Suppressor macrophage treated with lipopolysaccharide for 4 hours (primary cell): ENCODE results near the gene CRAMP1.
A peak's percentile ranks its signal among the peaks of the same experiment; 100 is the strongest.

Experiments used
- DNase-seq: peaks from one replicate; pipeline ENCODE4 v3.0.0-alpha.2; 2020

CRAMP1 gene, protein sequence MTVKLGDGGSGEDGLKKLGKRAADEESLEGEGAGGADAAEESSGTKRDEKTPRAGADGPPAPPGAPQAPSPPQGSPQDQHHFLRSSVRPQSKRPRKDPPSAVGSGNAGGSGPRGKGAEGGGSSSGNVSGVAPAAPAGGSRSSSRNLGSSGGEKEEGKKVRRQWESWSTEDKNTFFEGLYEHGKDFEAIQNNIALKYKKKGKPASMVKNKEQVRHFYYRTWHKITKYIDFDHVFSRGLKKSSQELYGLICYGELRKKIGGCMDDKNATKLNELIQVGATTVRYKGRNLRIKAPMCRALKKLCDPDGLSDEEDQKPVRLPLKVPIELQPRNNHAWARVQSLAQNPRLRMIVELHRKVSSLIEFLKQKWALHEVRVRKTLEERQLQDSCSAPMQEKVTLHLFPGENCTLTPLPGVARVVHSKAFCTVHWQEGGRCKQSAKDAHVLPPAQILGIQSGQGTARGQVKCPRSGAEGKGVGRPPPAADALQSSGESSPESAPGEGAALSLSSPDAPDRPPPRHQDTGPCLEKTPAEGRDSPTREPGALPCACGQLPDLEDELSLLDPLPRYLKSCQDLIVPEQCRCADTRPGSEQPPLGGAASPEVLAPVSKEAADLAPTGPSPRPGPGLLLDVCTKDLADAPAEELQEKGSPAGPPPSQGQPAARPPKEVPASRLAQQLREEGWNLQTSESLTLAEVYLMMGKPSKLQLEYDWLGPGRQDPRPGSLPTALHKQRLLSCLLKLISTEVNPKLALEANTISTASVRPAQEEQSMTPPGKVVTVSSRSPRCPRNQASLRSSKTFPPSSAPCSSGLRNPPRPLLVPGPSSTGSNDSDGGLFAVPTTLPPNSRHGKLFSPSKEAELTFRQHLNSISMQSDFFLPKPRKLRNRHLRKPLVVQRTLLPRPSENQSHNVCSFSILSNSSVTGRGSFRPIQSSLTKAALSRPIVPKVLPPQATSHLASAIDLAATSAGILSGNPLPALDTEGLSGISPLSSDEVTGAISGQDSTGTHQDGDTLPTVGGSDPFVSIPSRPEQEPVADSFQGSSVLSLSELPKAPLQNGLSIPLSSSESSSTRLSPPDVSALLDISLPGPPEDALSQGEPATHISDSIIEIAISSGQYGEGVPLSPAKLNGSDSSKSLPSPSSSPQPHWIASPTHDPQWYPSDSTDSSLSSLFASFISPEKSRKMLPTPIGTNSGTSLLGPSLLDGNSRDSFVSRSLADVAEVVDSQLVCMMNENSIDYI (N-terminal part only)

DNA sequence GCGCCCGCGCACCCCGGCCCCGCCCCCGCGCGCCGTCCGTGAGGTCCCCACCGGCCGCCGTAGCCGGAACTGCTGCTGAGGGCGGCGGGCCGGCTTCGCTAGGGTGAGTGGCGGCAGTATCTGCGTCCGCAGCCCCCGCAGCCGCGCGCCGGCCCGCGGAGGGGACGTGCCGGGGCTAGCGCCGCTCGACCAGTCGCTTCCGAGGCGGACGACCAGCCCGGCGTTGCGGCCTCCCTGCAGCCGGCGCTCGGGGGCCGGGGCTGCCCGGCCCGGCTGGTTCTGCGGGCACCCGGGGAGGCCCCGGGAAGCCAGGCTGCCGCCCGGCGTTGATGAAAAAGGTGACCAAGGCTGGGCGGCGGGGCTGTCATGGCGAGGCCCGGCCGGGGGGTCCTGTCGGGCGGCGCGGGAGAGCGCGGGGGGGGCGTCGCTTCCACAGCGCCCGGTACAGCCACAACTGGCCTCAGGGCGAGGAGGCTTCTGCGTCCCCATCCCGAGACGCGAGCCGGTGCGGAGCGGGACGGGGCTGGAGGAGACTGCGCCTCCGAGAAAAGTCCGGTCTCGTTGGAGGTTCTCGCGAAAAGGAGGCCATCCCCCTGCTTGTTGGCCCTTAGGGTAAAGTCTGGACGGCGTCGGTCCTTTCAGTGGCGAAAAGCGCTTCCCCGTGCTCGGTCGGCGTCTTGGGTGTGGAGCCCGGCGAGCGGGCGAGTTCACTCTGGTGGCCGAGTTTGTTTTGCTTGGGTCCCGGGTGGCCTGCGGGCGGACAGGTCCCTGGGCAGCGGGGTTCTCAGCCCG, at the start of gene CRAMP1:
Gene CRAMP1, plus strand, starts transcription at position 41 of the 792 bp plus-strand sequence. CDS start 2,280 bp downstream, outside the sequence.
- DNase-seq, result peak; percentile 34

DNA sequence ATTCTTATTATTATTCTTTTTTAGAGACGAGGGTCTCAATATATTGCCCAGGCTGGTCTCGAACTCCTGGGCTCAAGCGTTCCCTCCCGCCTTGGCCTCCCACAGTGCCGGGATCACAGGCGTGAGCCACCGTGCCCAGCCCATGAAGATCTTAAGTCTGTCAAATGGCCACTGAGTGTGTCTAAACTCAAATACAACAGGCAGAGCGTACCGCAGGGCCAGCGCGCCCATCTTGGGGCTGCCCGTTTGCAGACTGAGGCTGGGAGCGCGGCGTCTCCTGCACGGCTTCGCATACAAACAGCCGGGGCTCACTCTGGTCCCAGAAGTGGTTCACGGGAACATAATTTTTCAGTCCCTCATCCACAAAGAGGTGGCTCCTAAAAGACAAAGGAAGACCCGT, 48.4 kb upstream of the CRAMP1 start:
- DNase-seq, result no peak

DNA sequence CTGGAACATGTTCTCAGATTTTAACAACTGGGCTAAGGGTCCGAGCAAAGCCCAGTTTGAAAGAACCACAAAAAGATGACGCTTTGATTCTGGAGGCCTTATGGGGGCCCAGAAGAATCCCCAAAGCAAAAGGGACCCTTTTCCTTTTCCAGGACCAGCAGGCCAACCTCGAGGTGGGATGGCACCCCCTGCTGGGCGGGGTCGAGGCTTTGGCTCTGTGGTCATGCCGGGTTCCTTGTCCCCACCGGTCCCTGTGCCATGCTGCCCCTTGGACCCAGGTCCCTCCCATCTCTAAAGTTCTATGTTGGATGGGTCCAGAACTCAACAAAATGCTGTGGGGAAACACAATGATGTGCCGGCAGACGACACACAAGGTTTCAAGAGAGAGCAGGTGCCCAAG, 47.8 kb upstream of the CRAMP1 start:
- peak; percentile 22 for DNase-seq

DNA sequence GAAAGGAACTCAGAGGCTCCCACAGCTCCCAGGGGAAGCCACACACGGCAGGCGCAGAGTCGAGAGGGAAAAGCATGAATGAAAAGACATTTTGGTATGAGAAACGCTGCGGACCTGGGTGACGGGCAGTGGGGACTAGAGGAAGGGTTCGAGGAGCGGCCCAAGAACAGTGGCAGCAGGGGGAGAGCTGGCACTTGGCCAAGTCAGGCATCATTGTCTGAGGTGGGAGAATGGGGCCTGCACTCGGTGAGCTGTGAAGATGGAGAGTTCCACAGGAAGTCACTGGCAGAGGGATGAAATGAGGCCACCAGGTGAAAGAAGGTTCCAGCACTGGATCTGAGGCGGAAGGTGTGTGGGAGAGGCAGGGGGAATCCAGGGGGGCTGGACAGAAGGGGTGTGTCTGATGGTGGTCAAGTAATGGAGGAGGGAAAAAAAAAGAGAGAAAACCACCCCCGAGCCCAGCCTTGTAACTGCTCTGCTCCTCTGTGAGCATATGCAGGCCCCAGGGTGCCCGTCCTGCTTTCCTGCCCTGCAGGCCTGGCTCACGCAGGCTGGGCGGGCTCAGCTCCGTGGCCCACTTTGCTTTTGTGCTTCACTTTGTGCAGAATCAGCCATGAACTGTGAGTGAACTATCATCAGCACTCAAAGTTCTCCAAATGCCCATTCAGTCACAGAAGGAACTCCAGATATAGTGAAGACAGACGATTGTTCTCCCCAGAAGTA, 46.9 kb upstream of the CRAMP1 start:
- DNase-seq, result no peak

DNA sequence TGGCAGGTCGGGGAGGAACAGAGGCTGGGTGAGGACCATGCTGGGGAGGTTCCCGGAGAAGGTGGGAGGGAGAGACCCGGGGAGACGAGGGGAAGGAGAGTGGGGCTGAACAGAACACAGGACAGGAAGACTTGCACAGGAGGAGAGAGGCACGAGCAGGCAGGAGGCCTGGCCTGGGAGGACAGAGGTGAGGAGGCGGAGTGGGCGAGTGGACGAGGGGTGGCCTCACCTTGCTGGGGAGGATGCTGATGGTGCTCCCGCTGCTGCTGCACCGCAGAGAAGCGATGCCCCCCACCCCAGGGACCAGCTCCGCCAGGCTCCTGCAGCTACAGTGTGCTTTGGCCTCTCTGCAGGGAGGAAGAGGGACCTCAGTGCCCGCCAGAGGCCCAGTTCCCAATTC, 44.2 kb upstream of the CRAMP1 start:
- no peak for DNase-seq

DNA sequence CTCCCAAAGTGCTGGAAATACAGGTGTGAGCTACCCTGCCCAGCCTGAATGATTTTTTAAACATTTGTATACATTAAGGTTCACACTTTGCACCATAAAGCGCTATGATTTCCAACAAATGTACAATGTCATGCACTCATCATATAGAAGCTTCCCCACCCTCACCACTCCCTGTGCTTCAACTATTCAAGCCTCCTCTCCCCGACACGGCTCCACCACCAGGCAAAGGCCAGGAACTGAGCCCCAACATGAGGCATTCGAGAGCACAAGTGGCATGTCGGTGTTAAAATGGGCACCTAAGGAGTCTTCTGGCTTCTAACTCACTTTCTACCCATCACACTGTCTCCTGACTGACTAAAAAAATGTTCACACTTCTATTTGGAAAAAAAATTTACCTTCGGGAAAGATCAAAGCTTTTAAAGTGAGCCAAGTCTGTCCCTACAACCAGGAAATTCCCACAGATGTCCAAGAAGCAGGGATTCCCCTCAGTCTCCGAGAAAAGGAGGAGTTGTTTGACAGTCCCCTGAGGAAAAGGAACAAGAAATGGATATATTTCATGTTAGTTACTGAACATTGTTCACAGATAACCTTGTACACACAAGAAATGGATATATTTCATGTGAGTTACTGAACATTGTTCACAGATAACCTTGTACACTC, 41.0 kb upstream of the CRAMP1 start:
- DNase-seq, result no peak

DNA sequence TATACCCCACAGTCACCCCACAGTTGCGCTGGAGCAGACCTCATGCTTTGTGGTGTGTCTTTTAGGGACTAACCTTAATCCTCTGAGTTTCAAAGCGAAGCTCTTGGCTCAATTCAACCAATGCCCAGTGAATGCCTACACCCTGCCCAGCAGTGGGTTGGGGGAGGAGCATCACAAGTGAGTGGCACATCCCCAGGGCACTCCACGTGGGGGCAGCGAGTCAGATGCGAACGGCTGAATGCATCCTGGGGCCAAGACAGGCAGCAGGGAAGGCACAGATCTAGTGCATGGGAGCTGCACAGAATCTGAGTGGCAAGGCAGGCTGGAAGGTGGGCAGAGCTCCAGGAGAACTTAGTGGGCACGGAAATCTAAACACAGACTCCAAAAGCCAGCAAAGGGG, 39.5 kb upstream of the CRAMP1 start:
- no peak for DNase-seq

DNA sequence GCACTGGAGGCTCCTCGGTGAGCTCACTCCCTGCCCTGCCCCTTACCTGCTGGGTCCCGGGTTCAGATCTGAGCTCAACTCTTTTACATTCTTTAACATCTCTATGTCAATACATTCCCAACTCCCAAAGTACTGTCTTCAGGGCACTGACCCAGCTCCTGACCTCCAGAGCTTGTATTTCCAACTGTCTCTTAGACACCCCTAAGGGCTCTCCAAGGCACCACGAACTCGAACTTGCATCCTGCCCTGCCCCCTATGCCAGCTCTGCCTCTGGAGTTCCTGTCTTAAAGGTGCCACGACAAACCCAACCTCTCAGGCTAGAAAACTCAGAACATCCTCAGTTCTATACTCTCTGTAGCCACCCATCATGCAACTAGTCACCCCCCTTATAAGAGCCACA, 38.9 kb upstream of the CRAMP1 start:
- no peak for DNase-seq

DNA sequence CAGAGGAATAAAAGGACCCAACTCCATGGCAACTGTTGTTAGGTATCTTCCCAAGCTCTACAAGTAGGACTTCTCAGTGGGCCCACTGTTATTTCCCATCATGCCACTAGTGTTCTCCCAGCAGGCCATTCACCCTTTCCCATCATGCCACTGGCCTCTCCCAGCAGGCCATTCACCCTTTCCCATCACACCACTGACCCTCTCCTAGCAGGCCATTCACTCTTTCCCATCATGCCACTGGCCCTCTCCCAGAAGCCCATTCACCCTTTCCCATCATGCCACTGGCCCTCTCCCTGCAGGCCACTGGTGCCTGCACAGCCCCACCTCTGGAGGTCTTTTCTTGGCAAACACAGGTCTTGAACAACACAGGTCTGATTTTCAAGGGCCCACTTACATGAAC, 36.6 kb upstream of the CRAMP1 start:
- no peak for DNase-seq

DNA sequence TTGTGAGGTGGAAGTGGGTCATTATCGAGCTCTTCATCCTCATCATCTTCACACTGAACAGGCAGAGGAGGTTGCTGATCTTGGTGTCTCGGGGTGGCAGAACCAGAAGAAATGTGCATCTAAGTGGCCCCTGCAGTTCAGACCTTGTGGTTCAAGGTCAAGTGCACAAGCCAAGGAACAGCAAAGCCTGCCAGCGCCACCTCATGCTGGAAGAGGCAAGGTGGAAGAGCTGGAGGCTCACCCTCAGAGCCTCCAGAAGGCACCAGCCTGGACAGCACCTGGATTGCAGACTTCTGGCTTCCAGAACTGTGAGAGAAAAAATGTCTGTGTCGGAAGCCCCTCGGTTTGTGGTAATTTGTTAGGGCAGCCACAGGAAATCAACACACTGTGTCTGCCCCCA, 32.9 kb upstream of the CRAMP1 start:
- no peak for DNase-seq

DNA sequence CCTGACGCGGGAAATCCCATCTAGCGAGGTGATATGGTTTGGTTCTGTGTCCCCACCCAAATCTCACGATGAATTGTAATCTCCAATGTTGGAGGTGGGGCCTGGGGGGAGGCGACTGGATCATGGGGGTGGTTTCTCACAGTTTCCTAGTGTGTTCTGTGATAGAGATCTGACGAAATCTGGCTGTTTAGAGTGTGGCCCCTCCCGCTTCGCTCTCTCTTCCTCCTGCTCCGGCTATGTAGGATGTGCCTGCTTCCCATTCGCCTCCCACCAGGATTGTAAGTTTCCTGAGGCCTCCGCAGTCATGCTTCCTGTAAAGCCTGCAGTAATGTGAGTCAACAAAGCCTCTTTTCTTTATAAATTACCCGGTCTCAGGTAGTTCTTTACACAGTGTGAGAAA, 31.9 kb upstream of the CRAMP1 start:
- DNase-seq, result peak; percentile 12

DNA sequence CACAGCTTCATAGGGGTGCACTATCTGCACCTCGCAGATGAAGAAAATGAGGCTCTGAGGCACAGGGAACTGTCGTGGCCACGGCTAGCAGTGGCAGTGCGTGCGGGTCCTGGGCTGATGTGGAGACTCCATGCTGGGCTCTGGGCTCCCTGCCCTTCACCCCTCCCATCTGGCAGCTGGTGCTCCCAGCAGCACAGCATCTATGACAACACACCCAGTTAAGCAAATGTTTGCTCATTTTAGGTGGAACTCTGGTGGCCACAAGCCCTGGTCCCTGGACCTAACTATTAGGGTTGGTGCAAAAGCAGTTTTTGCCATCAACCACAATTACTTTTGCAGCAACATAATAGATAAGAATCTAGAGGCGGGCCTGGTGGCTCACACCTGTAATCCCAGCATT, 31.2 kb upstream of the CRAMP1 start:
- DNase-seq, result no peak

DNA sequence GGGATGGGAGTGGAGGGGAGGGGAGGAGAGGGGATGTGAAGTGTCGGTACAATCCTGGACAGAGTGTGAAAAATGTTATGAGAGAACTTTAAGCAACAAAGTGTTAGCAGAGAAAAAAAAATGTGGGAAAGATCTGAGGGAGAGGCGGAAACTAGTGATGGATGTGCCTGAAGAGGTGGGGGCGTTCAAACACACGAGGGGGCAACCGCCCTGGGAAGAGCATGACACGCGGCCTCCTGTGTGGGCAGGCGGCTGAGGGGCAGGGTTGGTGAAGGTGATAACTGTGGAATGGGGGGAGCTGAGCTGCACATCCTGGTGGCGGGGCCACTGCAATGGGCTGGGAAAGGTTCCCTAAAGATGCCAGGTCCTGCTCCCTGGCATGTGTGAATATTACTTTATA, 30.4 kb upstream of the CRAMP1 start:
- no peak for DNase-seq

DNA sequence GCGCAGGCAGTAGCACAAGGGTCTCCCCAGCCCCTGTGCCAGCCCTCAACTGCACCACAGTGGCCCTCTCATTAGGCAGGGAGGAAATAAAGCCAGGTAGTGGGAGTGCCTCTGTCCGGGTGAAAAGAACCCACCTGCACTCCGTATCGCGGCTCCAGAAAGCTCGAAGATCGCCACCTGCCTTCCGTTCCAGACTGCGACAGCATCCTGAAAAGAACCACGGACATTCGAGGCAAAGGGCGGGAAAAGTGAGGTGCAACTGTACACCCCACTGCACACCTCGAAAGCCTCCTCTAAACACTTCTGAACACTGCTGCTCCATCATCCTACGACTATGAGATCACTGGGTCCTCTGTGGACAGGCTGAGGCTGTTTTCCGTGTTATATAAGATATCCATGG, 29.0 kb upstream of the CRAMP1 start:
- DNase-seq, result no peak

DNA sequence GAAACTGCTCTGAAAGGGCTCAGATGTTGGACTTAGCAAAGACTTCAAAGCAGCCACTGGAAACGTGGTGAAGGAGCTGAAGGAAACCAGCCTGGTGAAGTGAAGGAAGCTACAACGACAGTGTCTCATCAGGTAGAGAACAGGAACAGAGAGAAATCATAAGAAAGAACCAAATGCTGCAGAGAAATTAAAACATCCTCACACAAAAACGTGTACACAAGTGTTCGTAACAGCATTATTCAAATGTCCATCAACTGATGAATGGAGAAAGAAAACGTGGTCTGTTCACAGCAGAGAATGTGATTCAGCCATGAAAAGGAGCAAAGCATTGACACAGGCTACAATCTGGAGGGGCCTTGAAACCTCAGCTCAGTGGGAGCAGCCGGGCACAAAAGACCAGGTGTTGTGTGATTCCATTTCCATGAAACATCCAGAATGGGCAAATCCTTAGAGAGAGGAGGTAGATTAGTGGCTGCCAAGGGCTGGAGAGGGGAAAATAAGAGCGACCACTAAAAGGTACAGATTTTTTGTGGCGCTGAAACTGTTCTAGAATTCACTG, 27.2 kb upstream of the CRAMP1 start:
- DNase-seq, result no peak

DNA sequence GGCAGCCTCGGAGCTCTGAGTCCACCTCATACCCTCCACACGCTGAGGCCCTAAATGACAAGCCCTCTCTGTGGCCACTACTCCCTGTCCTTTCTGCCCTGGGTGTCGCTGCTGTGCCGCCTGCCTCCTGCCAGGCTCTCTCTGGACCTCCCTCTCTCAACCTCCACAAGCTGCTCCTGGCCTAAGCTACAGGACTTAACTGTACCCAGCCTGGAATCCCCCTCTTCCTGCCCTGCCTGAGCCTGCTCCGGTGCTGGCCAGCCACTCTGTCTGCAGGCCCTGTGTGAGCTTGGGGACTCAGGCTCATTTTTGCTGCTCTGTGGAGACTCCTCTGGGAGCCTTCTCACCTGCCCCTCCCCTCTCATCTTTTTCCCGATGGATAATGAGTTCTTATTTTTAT, 21.8 kb upstream of the CRAMP1 start:
- no peak for DNase-seq

DNA sequence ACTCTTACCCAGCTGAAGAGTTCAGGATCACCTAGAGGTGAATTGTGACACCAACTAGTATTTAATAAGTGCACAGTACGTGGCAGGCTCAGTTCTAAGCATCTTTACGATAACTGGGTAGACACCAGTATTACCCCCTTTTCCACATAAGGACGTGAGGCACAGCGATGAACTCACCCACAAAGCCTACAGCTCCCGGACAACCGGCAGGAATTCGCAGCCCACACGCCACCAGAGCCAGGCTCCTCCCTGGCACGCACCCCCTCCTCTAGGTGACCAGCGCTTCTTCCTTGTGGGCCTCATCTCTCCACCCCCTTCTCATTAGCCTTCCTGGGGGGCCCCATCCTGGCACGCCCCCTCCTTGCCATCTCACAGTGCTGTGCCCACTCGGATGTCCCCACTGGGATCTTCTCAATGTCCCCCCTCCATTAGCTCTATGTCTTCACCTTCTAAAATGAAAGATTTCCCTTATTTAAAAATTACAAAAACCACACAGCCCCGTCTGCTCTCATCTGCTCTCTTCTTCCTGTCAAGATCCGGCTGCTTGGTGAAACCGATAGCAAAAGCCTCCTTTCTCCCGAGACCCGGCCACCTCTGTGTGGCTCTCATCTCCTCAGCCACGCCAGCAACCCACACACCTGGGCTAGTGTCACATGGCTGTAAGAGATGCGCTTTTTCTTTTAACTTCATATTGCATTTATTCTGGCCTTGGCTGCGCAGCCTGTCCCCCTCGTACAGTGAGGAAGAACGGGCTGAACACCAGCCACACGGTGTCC, 21.0 kb upstream of the CRAMP1 start:
- no peak for DNase-seq

DNA sequence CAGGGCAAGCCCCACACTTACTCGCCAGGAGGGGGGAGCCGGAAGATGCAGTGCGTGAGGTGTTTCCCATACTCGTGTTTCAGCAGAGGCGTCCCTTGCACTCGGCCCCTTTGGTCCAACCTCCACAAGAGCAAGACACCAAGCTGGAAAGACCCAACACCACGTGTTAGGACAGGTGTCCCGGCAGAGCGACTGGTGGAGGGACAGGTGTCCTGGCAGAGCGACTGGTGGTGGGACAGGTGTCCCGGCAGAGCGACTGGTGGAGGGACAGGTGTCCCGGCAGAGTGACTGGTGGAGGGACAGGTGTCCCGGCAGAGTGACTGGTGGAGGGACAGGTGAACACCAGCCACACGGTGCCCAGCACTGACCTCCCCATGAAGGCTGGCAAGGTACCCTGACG, 19.7 kb upstream of the CRAMP1 start:
- no peak for DNase-seq

DNA sequence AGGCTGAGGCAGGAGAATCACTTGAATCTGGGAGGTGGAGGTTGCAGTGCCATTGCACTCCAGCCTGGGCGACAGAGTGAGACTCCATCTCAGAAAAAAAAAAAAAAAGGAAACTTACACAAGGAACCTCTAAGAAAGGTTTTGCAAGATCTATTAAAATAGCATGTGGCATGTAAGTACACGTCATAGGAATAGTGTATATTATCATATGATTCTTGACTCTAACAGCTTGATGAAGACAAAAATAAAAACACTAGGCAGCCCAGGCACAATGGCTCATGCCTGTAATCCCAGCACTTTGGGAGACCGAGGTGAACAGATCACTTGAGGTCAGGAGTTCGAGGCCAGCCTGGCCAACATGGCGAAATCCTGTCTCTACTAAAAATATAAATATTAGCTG, 16.6 kb upstream of the CRAMP1 start:
- DNase-seq, result peak; percentile 54

DNA sequence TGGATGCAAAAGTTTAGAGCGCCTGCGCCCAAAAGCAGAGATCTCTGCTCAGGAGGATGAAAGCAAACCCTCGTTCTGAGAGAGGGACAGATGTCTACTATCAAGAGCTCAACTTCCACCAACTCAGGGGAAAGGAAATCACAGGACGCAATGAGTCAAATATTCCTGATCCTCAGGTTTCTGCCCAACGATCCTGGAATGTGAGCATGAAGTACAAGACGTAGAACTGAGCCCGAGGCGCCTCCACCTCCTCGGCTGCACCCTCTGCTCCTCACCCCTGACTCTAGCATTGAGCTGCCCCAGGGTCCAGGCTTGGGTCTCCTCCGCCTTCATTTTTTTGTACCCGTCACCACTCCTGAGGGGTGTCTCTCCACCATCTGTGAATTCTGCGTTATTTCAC, 15.6 kb upstream of the CRAMP1 start:
- DNase-seq, result no peak
